B cell (primary cell): ENCODE measurements around the gene COL4A1.

Source experiments
- CTCF ChIP-seq: fragments of 200-600 bp; IDR thresholded peaks from one replicate; pipeline ENCODE4 v1.8.0; 2022; ENCODE audit warnings: antibody characterized with exemption, mild to moderate bottlenecking
- EZH2 ChIP-seq: IDR thresholded peaks from 2 replicates; pipeline ENCODE4 v1.6.1; 2012; ENCODE audit warnings: borderline replicate concordance, low read depth, mild to moderate bottlenecking, moderate library complexity, low read length; ENCODE audit not compliant: insufficient read depth, poor library complexity, severe bottlenecking

- no peak for TF ChIP-seq CTCF
- TF ChIP-seq EZH2 = no peak
These were observed 82.4 kb downstream of the COL4A1 start for GRCh38 chr13:110224519-110224918.
